Cardiac muscle cell (in vitro differentiated cells and primary cell): ENCODE results near the gene LRCH2. TPM values are rescaled to one million over a fixed set of nuclear protein-coding genes. Genes with fewer than 3 reads are reported as not detected.
A peak's percentile ranks its signal among the peaks of the same experiment; 100 is the strongest.

ENCODE experiments used
- DNase-seq, 2 donors: peaks; one replicate each; pipeline versions ENCODE4 v3.0.0 to v3.0.0-alpha.2; 2010 to 2017; ENCODE audit warnings: low read depth in 1 of 2, low spot score in 1 of 2
- H3K27ac ChIP-seq: fragments of 200-600 bp; sonication (generic); 2 replicates; pipeline ENCODE4 v1.5.1; 2016
- H3K27me3 ChIP-seq: fragments of 200-600 bp; sonication (generic); 2 replicates; pipeline ENCODE4 v1.6.0; 2016; ENCODE audit warnings: control low read depth
- H3K36me3 ChIP-seq: fragments of 200-600 bp; sonication (generic); 2 replicates; pipeline ENCODE4 v1.5.1; 2016; ENCODE audit warnings: control low read depth
- H3K4me1 ChIP-seq: fragments of 200-600 bp; sonication (generic); 2 replicates; pipeline ENCODE4 v1.8.1; 2017; ENCODE audit warnings: low read depth, mild to moderate bottlenecking, mixed run types
- H3K4me3 ChIP-seq: fragments of 200-600 bp; sonication (generic); 2 replicates; pipeline ENCODE4 v1.5.1; 2016; ENCODE audit warnings: mild to moderate bottlenecking
- H3K9me3 ChIP-seq: fragments of 200-600 bp; sonication (generic); 2 replicates; pipeline ENCODE4 v1.5.1; 2017; ENCODE audit warnings: low read depth, mild to moderate bottlenecking, control low read depth
- polyA plus RNA-seq: library from polyadenylated mRNA; unstranded; fragments of >200 nt; fragmentation: Nextera tagmentation; extraction: Ambion mirVana; gene quantifications from 2 replicates; pipeline ENCODE4 v1.2.1, GENCODE V29; 2016
- total RNA-seq: library from RNA; depleted of rRNA; stranded (reverse); fragments of >200 nt; gene quantifications from 2 replicates; pipeline ENCODE4 v1.2.3, GENCODE V29; 2016
- TF ChIP-seq, protein P1 (sequence below): IDR thresholded peaks from 2 replicates; pipeline ENCODE4 v1.5.1; 2012; ENCODE audit warnings: low read depth, mild to moderate bottlenecking, low read length

Gene LRCH2
- total and polyA plus RNA-seq, 2 experiments from 2014 or later: 4.8 to 9.4 TPM

DNA sequence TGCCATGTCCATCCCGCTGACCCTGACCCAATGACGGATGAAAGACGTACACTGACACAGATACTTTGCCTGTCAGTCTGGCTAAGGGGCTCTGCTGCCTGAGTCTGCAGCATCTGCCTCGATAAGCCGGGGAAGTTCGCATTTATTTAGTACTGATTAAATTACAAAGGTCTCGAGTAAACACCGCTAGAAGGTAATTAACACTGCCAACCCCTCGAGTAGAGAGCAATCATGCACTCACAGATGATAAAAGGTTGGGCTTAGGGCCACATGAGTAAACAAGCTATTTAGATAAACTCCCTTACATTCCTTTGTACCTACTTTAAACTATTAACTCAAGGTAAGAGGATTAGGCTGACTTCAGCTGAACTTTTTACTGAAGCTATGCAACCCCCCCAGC lies 60.7 kb downstream of the LRCH2 start:
- Histone ChIP-seq H3K9me3 (no peaks in the 10 kb centered on the region), H3K4me1 (no peaks in the 10 kb centered on the region), H3K27ac (no peak overlapping the region), H3K36me3 (peaks cover 10% of the 10 kb centered on the region), H3K27me3 (no peaks in the 10 kb centered on the region), H3K4me3 (no peak overlapping the region)
- TF ChIP-seq, protein P1, sequence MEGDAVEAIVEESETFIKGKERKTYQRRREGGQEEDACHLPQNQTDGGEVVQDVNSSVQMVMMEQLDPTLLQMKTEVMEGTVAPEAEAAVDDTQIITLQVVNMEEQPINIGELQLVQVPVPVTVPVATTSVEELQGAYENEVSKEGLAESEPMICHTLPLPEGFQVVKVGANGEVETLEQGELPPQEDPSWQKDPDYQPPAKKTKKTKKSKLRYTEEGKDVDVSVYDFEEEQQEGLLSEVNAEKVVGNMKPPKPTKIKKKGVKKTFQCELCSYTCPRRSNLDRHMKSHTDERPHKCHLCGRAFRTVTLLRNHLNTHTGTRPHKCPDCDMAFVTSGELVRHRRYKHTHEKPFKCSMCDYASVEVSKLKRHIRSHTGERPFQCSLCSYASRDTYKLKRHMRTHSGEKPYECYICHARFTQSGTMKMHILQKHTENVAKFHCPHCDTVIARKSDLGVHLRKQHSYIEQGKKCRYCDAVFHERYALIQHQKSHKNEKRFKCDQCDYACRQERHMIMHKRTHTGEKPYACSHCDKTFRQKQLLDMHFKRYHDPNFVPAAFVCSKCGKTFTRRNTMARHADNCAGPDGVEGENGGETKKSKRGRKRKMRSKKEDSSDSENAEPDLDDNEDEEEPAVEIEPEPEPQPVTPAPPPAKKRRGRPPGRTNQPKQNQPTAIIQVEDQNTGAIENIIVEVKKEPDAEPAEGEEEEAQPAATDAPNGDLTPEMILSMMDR: no peak
- DNase-seq: no peak

DNA sequence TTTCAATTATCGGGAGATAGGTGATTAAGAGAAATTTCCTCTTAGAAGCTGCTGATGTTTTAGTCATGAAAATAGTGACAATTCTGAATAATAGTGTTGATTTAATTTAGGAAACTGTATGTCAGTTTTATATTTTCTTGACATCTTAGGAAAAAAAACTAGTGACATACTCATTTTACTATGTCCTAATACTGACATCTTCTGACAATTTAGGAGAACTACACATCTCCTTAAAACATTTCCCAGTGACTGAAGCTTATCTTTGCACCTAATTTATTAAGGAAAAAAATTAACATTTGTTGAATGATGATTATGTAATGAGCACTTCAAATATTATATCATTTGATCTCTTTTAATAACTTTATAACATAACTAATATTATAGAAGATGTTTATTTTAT lies 86.7 kb downstream of the LRCH2 start:
- TF ChIP-seq, protein P1: peak; percentile 35
- DNase-seq: peak in 1 of 2 donors; percentile 28

DNA sequence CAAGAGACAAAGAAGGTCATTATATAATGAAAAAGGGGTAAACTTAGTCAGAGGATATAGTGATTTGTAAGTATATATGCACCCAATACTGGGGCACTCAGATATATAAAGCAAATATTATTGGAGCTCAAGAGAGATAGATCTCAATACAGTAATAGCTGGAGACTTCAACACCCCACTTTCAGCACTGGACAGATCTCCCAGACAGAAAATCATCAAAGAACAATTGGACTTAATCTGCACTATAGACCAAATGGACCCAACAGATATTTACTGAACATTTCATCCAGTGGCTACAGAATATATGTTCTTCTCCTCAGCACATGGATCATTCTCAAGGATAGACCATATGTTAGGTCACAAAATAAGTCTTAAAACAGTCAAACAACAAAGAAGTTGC lies 91.8 kb downstream of the LRCH2 start:
- no peaks in the 10 kb centered on the region for H3K36me3 ChIP-seq
- H3K4me3 ChIP-seq: no peak overlapping the region
- no peak overlapping the region for H3K27ac ChIP-seq
- no peaks in the 10 kb centered on the region for H3K9me3 ChIP-seq
- no peak for DNase-seq
- TF ChIP-seq, protein P1: no peak
- no peaks in the 10 kb centered on the region for H3K4me1 ChIP-seq
- no peaks in the 10 kb centered on the region for H3K27me3 ChIP-seq

More for the DNA sequence above, 86.7 kb downstream of the LRCH2 start:
- no peak overlapping the region for H3K27ac ChIP-seq
- peaks cover 8% of the 10 kb centered on the region for H3K36me3 ChIP-seq
- H3K4me1 ChIP-seq: no peaks in the 10 kb centered on the region
- H3K4me3 ChIP-seq: no peak overlapping the region
- H3K27me3 ChIP-seq: no peaks in the 10 kb centered on the region
- H3K9me3 ChIP-seq: no peaks in the 10 kb centered on the region

DNA sequence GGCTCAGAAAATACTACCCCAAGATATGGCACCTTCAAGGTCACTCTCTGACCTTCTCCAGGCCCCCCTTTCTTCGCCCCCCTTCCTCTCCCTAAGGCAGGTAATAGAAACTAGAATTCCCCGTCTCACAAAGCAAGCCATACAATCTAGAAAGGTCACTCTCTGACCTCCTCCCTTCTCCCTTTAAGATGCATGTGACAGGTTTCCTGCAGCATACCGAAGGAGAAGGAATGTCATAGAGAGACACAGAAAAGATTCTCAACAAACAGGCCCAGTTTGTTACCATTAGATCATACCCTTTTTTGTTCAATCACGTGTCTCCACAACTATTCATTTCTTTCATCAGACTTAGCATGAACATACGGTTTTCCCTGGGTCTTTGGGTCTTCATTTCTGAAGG lies 95.9 kb downstream of the LRCH2 start:
- no peaks in the 10 kb centered on the region for H3K4me1 ChIP-seq
- no peaks in the 10 kb centered on the region for H3K27me3 ChIP-seq
- DNase-seq: no peak

DNA sequence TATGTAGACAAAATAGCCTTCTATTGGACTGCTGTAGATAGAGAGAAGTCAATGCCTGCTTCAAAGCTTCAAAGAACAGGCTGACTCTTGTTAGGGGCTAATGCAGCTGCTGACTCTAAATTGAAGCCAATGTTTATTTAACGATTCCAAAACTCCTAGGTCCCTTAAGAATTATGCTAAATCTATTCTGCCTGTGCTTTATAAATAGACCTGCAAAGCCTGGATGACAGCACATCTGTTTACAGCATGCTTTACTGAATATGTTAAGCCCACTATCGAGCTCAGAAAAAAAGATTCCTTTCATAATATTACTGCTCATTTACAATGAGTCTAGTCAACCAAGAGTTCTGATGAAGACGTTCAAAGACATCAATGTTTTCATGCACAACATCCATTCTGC lies 99.5 kb downstream of the LRCH2 start:
- Histone ChIP-seq H3K9me3 (no peaks in the 10 kb centered on the region), H3K4me1 (no peaks in the 10 kb centered on the region), H3K27ac (no peak overlapping the region), H3K4me3 (no peak overlapping the region), H3K36me3 (peaks cover 2% of the 10 kb centered on the region), H3K27me3 (no peaks in the 10 kb centered on the region)
- DNase-seq: no peak
- TF ChIP-seq, protein P1: no peak

More for the DNA sequence above, 95.9 kb downstream of the LRCH2 start:
- TF ChIP-seq, protein P1: no peak
- H3K9me3 ChIP-seq: no peaks in the 10 kb centered on the region
- H3K4me3 ChIP-seq: no peak overlapping the region
- H3K27ac ChIP-seq: no peak overlapping the region
- H3K36me3 ChIP-seq: peaks cover 1% of the 10 kb centered on the region

DNA sequence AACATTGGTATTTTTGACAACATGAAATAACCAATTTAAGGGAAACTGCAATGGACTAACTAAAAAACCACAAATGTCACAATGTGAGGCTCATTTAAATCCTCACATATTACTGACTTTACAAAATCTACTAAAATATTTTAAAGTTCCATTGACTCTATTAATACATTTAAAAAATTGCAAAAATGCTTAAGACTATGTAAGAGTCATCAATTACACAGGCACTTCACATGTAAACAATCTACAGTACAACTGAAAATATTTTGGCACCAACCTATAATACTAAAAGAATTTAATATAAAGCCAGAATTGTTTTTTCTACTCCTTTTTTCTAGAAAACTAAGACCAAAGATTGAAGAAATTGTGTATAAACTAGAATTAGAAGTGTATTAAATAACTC lies 121.5 kb downstream of the LRCH2 start:
- DNase-seq: no peak
- Histone ChIP-seq H3K36me3 (peaks cover 10% of the 10 kb centered on the region), H3K4me1 (no peaks in the 10 kb centered on the region), H3K27ac (no peak overlapping the region), H3K4me3 (no peak overlapping the region), H3K27me3 (no peaks in the 10 kb centered on the region), H3K9me3 (no peaks in the 10 kb centered on the region)
- TF ChIP-seq, protein P1: no peak
